ENCODE results near the gene RAPGEF5. TPM values are rescaled to one million over a fixed set of nuclear protein-coding genes. Genes with fewer than 3 reads are reported as not detected.

Gene RAPGEF5
- total and polyA plus RNA-seq, 4 donors, result 7.1 to 54.8 (median 13.0) TPM

DNA sequence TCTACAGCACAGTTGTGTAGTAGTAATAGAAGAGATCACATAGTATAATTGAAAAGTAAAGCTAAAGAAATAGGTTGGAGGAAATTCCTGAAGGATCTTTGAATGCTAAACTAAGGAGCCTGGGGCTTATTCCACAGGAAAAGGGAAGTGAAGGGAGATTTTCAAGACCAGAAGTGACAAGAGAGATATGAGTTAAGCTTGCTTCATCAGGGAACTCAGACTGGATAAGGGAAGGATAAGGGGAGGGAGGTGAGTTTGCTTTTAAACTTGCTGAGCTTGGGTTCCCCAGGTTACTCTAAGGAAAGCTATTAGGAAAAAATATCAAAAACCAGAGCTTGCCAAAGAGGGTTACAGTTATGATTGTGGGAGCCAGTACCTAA, 182.4 kb downstream of the RAPGEF5 start:
- no peak for TF ChIP-seq NR2F2 (IDR thresholded peaks at IDR 0.05)
- TF ChIP-seq, protein P1, sequence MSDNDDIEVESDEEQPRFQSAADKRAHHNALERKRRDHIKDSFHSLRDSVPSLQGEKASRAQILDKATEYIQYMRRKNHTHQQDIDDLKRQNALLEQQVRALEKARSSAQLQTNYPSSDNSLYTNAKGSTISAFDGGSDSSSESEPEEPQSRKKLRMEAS (IDR thresholded peaks at IDR 0.05), result no peak
- TF ChIP-seq HNF4G (IDR thresholded peaks at IDR 0.05), result no peak
- DNase-seq (ENCODE audit: low spot score), result no peak
- Histone ChIP-seq H3K4me1 (ENCODE audit: control insufficient read depth in 4 of 4, insufficient read depth in 4 of 4, low read length in 3 of 4) (no peaks in the 10 kb centered on the region), H3K9ac (ENCODE audit: low read depth in 1 of 2, low read length in 2 of 2) (no peak overlapping the region), H3K4me3 (ENCODE audit: low read depth in 1 of 3, low read length in 3 of 3) (no peak overlapping the region), H3K27ac (ENCODE audit: low read depth in 1 of 2, low read length in 2 of 2) (no peak overlapping the region), H3K36me3 (ENCODE audit: control insufficient read depth in 4 of 4, insufficient read depth in 3 of 4, low read depth in 1 of 4, low read length in 3 of 4) (peaks cover 0 to 9% (median 3%) of the 10 kb centered on the region in 4 donors), H3K27me3 (ENCODE audit: control insufficient read depth in 4 of 4, insufficient read depth in 4 of 4, low read length in 3 of 4) (no peaks in the 10 kb centered on the region), H3K9me3 (ENCODE audit: control insufficient read depth in 4 of 4, low read length in 3 of 4) (no peaks in the 10 kb centered on the region)

DNA sequence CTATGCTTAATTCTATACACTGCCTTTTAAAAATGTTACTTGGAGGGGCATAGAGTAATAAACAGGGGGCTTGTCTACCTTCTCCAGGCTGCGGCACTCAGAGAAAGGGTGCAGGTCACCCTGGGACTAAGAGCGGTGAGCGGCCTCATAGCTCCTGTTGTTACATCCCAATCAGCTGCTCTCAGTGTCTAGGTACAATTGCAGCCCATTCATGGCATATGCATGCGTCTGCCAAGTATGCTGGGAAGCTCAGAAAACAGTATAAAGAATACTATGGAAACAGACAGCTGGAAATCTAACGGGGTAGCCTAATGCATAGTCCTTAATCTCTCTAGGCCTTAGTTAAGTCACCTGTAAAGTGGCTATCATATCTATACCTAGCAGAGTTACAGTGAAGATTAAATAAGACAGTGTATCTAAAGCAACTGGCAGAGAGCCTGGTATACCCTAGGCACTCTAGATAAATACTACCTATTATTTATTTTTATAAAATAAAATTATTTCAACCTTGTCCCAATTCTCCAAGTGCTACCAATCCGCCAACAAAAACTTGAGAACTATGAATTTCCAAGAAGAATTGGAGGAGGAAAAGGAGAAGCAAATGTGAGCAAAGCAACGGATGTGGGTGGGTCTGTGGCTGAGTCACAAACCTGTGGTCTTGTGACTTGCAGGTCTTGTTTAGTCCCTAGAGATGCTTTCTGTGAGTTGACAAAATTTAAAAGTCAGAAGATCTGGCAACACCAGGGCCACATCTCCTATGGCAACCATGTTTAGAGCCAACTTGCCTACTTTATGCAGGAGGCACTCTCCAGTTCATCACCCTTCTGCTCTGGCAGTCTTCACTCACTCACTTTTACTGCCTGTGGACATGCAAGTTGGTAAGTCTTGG, 183.0 kb downstream of the RAPGEF5 start:
- H3K27ac ChIP-seq (ENCODE audit: low read depth in 1 of 2, low read length in 2 of 2), result no peak overlapping the region

DNA sequence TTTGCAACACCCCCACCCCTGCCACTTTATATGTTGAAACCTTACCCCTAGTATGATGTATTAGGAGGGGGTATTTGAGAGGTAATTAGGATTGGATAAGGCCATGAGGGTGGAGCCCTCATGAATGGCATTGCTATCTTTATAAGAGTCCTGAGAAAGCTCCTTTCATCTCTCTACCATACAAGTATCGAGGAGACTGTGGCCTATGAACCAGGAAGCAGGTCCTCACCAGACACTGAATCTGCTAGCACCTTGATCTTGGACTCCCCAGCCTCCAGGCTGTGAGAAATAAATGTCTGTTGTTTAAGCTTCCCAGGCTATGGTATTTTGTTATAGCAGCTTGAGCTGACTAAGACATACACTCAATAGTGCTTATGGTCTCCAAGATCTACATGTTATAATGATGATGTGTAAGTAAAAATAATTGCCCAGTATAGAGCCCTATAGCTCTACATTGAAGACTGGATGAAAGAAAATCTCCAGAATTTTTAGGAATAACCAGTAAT, 188.8 kb downstream of the RAPGEF5 start:
- Histone ChIP-seq H3K27ac (ENCODE audit: low read depth in 1 of 2, low read length in 2 of 2) (no peak overlapping the region), H3K27me3 (ENCODE audit: control insufficient read depth in 4 of 4, insufficient read depth in 4 of 4, low read length in 3 of 4) (no peaks in the 10 kb centered on the region), H3K36me3 (ENCODE audit: control insufficient read depth in 4 of 4, insufficient read depth in 3 of 4, low read depth in 1 of 4, low read length in 3 of 4) (peaks cover 0 to 9% (median 2%) of the 10 kb centered on the region in 4 donors), H3K4me3 (ENCODE audit: low read depth in 1 of 3, low read length in 3 of 3) (no peak overlapping the region), H3K9me3 (ENCODE audit: control insufficient read depth in 4 of 4, low read length in 3 of 4) (no peaks in the 10 kb centered on the region), H3K9ac (ENCODE audit: low read depth in 1 of 2, low read length in 2 of 2) (no peak overlapping the region), H3K4me1 (ENCODE audit: control insufficient read depth in 4 of 4, insufficient read depth in 4 of 4, low read length in 3 of 4) (no peaks in the 10 kb centered on the region)
- WGBS, result 84% methylated on average over 1 of the region's 1 CpG
- no peak for DNase-seq (ENCODE audit: low spot score)
- TF ChIP-seq NR2F2 (IDR thresholded peaks at IDR 0.05) (no peak), RXRA (IDR thresholded peaks at IDR 0.05) (no peak), SP1 (IDR thresholded peaks at IDR 0.05) (no peak), FOXA2 (IDR thresholded peaks at IDR 0.05) (no peak), JUND (IDR thresholded peaks at IDR 0.05) (no peak)
- TF ChIP-seq, protein P2, sequence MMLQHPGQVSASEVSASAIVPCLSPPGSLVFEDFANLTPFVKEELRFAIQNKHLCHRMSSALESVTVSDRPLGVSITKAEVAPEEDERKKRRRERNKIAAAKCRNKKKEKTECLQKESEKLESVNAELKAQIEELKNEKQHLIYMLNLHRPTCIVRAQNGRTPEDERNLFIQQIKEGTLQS (IDR thresholded peaks at IDR 0.05), result no peak
- TF ChIP-seq, protein P3, sequence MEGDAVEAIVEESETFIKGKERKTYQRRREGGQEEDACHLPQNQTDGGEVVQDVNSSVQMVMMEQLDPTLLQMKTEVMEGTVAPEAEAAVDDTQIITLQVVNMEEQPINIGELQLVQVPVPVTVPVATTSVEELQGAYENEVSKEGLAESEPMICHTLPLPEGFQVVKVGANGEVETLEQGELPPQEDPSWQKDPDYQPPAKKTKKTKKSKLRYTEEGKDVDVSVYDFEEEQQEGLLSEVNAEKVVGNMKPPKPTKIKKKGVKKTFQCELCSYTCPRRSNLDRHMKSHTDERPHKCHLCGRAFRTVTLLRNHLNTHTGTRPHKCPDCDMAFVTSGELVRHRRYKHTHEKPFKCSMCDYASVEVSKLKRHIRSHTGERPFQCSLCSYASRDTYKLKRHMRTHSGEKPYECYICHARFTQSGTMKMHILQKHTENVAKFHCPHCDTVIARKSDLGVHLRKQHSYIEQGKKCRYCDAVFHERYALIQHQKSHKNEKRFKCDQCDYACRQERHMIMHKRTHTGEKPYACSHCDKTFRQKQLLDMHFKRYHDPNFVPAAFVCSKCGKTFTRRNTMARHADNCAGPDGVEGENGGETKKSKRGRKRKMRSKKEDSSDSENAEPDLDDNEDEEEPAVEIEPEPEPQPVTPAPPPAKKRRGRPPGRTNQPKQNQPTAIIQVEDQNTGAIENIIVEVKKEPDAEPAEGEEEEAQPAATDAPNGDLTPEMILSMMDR (IDR thresholded peaks at IDR 0.05; ENCODE audit: low read depth, low read length, missing input control), result no peak
- TF ChIP-seq, protein P4, sequence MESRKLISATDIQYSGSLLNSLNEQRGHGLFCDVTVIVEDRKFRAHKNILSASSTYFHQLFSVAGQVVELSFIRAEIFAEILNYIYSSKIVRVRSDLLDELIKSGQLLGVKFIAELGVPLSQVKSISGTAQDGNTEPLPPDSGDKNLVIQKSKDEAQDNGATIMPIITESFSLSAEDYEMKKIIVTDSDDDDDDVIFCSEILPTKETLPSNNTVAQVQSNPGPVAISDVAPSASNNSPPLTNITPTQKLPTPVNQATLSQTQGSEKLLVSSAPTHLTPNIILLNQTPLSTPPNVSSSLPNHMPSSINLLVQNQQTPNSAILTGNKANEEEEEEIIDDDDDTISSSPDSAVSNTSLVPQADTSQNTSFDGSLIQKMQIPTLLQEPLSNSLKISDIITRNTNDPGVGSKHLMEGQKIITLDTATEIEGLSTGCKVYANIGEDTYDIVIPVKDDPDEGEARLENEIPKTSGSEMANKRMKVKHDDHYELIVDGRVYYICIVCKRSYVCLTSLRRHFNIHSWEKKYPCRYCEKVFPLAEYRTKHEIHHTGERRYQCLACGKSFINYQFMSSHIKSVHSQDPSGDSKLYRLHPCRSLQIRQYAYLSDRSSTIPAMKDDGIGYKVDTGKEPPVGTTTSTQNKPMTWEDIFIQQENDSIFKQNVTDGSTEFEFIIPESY (IDR thresholded peaks at IDR 0.05), result no peak
- TF ChIP-seq, protein P1 (IDR thresholded peaks at IDR 0.05), result no peak

More for the DNA sequence above, 183.0 kb downstream of the RAPGEF5 start:
- no peak for DNase-seq (ENCODE audit: low spot score)
- H3K9ac ChIP-seq (ENCODE audit: low read depth in 1 of 2, low read length in 2 of 2), result no peak overlapping the region
- H3K4me3 ChIP-seq (ENCODE audit: low read depth in 1 of 3, low read length in 3 of 3), result no peak overlapping the region
- WGBS, result 93% methylated on average over 7 of the region's 7 CpGs
- H3K36me3 ChIP-seq (ENCODE audit: control insufficient read depth in 4 of 4, insufficient read depth in 3 of 4, low read depth in 1 of 4, low read length in 3 of 4), result peaks cover 0 to 9% (median 3%) of the 10 kb centered on the region in 4 donors
- no peaks in the 10 kb centered on the region for H3K27me3 ChIP-seq (ENCODE audit: control insufficient read depth in 4 of 4, insufficient read depth in 4 of 4, low read length in 3 of 4)
- TF ChIP-seq, protein P5, sequence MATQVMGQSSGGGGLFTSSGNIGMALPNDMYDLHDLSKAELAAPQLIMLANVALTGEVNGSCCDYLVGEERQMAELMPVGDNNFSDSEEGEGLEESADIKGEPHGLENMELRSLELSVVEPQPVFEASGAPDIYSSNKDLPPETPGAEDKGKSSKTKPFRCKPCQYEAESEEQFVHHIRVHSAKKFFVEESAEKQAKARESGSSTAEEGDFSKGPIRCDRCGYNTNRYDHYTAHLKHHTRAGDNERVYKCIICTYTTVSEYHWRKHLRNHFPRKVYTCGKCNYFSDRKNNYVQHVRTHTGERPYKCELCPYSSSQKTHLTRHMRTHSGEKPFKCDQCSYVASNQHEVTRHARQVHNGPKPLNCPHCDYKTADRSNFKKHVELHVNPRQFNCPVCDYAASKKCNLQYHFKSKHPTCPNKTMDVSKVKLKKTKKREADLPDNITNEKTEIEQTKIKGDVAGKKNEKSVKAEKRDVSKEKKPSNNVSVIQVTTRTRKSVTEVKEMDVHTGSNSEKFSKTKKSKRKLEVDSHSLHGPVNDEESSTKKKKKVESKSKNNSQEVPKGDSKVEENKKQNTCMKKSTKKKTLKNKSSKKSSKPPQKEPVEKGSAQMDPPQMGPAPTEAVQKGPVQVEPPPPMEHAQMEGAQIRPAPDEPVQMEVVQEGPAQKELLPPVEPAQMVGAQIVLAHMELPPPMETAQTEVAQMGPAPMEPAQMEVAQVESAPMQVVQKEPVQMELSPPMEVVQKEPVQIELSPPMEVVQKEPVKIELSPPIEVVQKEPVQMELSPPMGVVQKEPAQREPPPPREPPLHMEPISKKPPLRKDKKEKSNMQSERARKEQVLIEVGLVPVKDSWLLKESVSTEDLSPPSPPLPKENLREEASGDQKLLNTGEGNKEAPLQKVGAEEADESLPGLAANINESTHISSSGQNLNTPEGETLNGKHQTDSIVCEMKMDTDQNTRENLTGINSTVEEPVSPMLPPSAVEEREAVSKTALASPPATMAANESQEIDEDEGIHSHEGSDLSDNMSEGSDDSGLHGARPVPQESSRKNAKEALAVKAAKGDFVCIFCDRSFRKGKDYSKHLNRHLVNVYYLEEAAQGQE (IDR thresholded peaks at IDR 0.05), result no peak
- no peak for TF ChIP-seq NR2F2 (IDR thresholded peaks at IDR 0.05)
- no peaks in the 10 kb centered on the region for H3K9me3 ChIP-seq (ENCODE audit: control insufficient read depth in 4 of 4, low read length in 3 of 4)
- no peaks in the 10 kb centered on the region for H3K4me1 ChIP-seq (ENCODE audit: control insufficient read depth in 4 of 4, insufficient read depth in 4 of 4, low read length in 3 of 4)
